ENCODE results near the gene MRPS27.
"Not testable (repeated sequence)": the region's sequence is repeated elsewhere in the genome, so short reads cannot be mapped to it uniquely, and the experiment has no call there.

MRPS27 gene

DNA sequence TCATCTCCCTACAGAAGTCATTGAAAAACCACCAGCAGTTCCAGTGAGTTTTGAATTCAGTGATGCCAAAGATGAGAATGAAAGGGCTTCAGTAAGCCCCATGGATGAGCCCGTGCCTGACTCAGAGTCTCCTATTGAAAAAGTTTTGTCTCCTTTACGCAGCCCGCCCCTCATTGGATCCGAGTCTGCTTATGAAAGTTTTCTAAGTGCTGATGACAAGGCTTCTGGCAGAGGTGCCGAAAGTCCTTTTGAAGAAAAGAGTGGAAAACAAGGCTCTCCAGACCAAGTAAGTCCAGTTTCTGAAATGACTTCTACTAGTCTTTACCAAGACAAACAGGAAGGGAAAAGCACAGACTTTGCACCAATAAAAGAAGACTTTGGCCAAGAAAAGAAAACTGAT, 122.6 kb downstream of the MRPS27 start:
- DNase-seq, result no peak

DNA sequence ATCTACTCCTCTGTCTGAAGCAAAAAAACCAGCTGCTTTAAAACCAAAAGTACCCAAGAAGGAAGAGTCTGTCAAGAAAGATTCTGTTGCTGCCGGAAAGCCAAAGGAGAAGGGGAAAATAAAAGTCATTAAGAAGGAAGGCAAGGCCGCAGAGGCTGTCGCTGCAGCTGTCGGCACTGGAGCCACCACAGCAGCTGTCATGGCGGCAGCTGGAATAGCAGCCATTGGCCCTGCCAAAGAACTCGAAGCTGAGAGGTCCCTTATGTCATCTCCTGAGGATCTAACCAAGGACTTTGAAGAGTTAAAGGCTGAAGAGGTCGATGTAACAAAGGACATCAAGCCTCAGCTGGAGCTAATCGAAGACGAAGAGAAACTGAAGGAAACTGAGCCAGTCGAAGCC, 124.5 kb downstream of the MRPS27 start:
- DNase-seq, result no peak

DNA sequence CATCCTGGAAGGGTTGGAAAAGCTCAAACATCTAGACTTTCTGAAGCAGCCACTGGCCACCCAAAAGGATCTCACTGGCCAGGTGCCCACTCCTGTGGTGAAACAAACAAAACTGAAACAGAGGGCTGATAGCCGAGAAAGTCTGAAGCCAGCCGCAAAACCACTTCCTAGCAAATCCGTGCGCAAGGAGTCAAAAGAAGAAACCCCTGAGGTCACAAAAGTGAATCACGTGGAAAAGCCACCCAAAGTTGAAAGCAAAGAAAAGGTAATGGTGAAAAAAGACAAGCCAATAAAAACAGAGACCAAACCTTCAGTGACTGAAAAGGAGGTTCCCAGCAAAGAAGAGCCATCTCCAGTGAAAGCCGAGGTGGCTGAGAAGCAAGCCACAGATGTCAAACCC, 125.2 kb downstream of the MRPS27 start:
- no peak for DNase-seq

DNA sequence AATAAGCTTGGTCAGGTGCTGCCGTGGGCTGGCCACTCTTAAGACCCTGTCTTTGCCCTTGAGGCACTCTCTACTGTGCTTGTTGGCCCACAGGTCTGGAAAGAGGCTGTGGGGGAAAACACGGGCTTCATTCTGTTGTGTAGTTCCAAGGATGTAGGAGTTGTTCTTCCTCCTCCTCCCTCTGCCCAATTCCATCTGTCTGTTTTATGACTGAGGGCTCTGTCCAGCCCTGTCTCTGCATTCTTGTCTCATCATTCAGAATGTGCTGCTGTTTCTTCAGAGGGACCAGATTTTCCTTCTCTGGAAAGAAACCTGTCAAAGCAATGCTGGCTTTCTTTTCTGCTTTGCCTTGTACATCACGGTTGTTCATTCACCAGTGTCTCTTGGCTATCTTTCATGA, 128.6 kb downstream of the MRPS27 start:
- no peak for DNase-seq

DNA sequence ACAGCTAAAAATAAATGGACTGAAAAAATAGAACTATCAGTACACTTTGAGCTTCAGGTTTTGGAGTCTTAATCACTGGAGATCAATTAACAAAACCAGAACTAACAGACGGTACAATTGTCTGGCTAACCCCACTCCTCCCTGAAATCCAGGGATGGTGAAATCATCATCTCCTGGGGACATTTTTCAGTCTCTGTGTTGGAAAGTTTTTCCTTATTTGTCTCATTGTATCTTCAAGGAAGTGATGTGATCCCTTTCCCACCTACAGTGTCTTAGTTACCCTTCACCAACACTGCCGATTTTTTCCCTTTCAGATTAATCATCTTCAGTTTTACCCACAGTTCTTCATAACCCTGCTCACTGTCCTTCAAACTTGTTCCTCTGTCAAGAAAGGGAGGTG, 130.9 kb downstream of the MRPS27 start:
- DNase-seq, result no peak

DNA sequence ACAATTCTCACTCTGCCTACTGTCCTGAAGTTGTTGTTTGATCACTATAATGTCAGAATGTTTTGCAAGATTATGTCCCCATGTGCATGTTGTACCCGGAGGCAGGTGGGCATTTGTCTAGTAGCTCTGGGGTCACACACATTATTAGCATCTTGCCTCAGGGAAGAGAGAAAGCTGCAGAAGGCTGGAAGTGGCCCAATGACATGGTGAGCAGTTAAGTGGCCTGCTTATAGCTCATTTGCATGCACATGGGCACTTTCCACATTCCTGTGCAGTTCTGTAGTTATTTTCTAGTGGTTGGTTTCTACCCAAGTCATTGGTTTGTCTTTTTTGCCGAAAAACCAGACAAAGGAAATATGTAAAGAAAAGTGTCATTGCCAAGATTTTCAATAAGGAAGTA, 131.9 kb downstream of the MRPS27 start:
- DNase-seq, result no peak

DNA sequence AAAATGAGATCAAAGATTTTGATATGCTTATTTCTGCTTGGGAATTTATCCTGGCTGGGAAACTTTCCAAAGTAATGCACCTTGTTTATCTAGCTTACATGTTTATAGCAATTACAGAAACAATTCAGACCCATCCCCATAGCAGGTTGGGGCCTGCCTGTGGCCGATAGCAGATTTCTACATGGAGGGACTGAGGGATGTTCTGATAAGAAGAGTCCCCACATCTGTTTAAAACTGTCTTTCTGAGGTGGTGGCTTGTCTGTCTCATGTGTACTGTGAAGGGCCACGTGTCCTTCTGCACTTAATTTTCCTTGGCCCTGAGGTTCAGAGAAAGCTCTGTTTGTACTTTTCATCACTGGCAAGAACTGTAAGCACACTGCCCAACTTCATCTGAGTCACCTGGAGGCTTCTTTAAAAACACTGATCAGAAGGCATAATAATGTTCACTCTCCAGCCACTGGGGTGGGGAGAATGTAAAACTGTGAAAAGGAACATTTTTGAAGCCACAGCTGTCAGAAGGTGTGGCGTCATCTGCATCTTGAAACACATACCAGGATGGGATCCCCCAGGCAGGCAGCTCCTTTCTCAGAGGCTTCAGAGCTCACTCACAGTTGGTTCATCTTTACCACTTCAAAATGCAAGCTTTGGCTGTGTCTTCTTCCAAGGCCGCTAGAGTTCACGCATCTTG, 132.5 kb downstream of the MRPS27 start:
- no peak for DNase-seq

DNA sequence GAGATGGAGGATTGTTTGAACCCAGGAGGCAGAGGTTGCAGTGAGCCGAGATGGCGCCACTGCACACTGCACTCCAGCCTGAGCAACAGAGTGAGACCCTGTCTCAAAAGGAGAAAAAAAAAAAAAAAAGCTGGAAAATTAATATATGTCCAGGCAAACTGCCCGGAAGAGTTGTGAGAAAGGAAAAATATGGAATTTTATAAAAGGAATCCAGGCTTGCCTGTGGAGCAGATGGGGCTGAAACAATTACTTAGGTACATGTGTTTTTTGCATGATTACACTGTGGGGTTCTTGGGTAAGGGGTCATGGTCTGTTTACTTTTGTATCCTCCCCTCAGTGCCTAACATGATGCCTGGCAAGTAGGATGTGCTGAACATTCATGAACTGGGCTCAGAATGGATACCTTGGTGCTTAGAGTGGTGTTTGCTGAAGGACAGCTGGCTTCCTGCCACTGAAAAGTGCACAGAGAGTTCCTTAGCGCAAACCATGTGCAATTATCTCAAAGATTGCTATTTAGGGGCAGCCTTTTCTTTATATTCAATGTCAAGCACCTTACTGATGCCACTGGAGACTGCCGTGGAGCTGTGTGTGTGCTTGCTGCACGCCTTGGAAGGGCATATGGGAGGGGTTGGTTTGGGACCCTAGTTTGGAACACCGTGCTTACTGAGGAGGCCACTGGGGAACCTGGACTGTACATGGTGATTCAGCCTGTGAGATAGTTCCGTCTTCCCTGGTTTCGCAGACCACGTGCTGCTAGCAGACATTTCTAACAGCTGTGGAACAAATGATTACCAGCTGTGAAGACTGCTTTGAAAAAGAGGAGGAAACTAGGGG, 134.3 kb downstream of the MRPS27 start:
- DNase-seq, result no peak

DNA sequence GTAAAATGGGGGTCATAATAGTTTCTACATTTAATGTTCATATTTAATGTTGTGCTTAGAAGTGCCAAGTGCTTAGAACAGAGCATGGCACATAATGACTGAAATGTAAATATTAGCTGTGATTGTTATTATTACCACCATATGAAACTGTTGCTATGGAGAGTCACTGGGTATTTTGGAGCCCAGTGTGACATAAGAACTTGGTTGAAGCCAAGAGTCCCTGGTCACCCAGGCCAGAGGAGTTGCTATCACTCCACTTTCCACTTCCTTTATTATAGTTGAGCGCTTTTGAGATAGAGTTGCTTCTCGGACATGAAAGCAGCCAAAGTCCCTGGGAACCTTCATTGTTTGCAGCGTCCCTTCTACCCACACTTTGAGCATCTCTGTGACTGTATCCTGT, 135.6 kb downstream of the MRPS27 start:
- no peak for DNase-seq

DNA sequence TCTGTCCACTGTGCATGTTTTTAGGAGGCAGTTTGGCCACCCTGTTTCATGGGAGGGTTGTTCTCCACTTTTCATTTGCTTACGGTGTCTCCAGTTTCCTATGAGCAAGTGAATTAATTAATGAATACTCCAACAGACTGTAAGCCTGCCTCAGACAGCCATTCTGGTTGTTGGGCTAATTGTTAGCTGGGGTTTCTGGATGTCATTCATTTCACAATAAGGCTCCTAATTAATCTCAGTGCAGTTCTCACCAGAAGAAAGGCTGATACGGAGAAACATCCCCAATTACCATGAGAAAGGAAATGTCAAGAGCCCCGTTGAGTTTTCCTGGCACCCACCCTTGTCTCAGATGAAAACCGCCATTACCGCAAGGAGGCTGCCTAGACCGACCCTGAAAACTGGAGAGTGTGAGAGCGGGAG, 136.9 kb downstream of the MRPS27 start:
- DNase-seq, result no peak

DNA sequence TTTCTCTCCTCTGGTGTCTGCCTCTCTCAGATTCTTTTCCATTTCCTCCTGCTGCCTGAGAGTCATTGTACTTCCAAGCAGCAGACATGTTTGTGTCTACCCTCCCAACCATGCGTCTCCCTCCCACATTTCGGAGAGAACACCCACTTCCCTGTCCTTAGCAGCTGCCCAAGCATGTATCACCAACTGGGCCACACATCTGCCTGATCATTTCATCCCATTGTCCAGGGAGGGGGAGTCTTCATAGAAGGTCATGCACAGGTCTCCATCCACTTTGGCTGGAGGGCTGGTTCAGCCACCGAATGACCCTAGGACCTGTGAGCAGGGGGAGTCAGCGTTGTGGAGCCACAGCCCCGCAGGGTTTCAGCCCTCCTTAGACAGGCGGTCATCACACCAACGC, 137.4 kb downstream of the MRPS27 start:
- no peak for DNase-seq

DNA sequence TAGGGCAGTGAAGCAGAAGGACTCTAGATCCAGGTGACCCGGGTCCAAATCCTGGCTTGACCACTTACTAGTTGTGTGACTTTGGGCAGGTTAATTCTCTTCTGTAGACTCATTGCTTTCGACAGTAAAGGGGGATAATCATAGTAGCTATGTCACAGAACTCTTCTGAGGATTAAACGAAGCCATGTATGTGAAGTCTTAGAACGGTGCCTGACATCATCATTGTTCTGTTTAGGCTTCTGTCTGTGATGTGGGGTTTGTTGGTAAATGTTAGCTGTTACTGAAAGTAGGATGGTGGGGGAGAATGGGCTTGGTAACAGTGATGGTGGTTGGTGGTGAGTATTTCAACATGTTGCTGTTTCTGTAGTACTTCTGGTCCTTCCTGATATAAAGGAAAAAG, 139.1 kb downstream of the MRPS27 start:
- no peak for DNase-seq

DNA sequence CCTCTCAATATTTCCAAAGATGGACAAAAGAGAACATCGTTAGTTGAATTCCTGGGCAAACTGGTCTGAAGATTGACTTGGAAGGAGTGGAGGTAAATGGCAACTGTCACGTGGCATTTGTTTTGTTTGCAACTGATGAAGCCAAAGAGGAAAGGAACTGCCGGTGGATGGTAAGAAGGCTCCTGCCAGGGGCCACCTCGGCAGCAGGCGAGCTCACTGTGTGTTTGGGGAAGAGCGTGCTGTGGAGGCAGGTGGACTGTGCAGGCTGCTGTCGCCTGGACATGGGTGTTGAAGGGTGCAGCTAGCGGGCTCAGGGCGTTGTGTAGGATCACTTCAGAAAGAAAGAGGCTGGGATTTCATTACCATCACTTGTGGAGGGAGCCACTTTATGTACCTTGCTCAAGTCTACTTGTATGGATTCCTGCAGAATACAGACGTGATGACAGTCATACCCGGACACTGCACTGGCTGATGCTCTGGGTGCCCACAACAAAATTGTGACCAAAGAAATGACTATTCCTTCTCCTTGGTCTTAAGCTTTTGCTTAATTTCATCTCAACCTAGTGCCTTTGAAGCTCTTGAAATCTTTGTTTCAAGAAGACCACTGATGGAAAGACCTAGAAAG, 140.1 kb downstream of the MRPS27 start:
- DNase-seq, result no peak

DNA sequence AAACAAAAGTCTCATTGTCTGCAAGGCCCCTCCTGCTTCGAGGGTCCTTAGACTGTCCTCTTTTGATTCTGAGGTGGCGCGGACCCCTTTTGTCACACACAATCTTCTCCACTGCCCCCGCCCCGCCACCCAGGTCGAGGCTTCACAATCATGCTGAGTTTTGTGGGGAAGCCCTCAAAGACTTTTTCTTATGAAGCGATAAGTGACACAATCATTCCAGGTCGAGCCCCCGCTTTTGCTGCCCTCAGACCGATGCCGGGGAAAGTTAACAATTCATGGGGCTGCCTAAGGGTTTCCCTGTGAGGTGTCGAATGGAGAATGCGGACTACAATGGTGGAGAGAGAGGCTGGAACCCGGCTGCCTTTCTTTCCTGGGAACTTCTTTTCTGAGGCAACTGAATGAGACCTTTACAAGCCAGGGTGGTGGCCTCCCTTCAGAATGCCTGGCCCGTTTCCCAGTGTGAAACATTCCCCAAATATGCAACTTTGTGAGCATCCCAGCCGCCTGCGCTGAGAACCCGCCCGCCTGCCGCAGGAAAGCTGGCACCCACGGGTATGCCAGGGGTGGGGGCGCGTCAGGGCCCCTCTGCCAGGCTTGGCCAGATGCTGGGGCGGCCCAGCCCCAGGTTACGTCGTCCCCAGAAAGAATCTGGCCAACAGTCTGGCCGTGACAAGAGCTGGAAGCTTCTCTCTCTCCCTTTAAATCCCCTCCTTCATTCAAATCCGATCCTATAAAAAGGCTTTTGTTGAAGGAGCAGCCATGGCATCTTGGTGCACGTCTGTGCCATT, 140.8 kb downstream of the MRPS27 start:
- DNase-seq, result no peak

DNA sequence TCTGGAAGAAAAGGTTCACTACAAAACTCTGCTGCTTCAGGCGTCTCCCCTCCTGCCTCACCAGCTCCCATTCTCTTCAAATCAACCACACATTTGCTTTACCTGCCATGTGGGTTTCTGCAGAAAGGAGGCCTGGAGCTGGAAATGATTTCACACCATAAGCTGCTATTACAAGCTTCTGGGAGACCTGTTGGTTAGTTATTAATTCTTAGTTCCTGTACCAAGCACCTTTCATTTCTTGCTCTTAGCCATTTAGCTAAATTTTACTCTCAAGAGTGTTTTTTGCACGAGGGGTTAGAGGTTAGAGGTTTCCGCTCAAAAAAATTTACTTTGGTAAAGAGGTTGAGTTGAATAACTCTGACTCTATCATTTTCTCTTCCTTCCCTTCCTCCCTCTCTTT, 142.5 kb downstream of the MRPS27 start:
- no peak for DNase-seq

DNA sequence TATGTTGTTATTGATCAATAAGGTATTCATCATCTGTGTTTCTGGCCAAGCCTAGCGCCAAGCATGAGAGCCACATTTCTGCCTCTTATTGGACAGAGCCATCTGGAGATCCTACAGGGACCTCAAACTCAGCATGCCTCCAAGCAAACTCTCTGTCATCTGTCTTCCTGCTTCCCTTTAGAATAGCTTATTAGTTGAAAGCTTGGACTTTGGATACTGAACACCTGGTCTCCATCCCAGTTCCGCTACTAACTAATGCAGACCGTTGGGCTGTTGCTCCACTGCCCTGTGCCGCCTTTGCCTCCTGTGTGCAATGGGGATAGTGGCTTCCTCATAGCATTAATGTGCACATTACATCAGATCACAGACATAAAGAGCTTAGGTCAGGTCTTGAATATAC, 147.3 kb downstream of the MRPS27 start:
- DNase-seq, result no peak

DNA sequence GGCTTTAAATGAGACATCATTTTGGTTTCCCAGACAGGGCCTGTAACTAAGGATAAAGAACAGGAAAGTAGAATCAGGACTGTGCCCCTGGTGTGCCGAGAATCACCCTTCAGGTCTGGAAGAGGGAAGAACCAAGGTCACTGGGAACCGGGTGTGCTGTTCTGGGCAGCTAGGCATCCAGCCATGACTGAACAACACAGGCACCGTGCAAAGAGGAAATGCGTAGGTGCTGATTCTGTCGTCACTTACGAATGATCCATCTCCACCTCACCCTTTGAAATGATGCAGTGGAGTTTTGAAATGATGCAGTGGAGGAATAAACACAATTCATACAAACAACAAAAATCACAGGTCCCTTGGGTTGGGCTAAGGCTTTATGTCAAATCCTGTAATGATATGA, 148.4 kb downstream of the MRPS27 start:
- DNase-seq, result no peak

DNA sequence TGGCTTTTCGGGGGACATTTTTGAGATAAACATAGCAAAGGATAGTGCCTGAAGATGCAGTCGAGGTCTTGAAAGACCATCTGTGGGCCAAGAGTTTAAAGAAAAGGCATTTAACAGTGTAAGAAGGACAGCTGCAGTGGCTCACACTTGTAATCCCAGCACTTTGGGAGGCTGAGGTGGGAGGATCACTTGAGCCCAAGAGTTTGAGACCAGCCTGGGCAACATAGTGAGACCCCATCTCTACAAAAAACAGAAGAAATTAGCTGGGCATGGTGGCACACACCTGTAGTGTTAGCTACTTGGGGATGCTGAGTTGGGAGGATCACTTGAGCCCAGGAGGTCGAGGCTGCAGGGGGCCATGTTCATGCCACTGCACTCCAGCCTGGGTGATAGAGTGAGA, 148.9 kb downstream of the MRPS27 start:
- not testable (repeated sequence) for DNase-seq

DNA sequence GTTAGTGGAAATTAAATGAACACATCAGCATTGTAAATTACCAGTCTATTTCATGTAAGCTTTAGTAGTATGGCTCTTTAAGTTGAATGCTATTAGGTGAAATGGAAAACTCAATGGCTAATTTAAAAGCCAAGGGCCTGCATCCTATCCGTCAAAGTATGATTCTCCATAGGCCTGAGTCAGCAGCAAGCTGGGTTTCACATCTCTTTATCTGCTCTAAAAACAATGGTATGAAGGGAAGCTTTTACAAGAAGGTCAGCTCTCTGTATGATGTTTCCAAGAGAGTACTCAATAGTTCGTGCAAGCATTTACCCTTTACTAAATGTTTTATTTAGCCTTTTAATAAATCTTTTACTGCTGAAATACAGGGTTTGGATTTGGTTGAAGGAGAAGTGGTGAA, 149.9 kb downstream of the MRPS27 start:
- DNase-seq, result no peak

Measured in NCI-H510A (cell line).